Measurements from ENCODE around the gene WNK2.
"Not testable (repeated sequence)": the region's sequence is repeated elsewhere in the genome, so short reads cannot be mapped to it uniquely, and the experiment has no call there.

The WNK2 gene

DNA sequence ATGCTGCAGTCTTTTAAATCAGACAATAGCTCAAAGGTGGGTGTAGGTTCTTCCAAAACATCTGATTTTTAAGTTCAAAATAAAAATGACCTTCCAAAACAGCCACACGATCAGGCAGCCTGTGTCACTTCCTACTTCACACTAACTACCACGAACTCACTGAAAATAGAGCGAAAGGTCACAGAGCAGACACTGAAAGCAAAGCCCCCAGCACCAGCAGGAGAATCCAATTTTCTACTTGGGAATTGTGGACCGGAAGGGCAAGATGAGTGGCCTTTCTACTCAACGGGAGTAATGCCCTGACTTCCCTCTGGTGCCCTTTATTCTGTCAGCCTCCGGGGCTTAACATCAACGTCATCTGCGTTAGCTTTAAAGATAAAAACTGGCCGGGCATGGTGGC lies 159.7 kb downstream of the WNK2 start:
- no peak for DNase-seq

DNA sequence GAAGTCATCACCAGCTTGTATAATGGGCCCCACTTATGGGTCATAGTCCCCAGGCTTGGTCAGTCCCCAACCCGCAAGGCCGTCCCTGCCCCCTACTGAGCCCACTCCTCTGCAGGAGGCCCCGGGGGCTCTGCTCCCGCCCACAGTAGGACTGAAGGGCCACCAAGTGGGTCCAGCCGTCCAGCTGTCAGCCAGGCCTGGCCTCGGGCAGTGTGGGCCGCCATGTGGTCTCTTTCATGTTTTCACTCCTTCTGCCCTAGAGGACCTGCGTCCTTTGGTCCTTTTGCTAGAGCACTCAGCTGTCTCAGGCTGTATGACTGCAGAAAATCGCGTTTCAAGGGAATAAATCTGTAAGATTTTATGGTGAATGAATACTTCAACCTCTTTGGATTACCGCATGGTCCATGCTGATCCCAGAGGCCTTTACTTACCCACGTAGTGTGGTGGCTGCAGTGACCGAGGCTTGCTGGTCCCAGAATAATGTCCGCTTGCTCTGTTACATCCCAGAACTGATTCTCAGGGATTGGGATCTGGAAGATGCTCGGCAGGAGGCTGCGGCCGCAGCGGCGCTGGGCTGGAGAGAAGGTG lies 161.8 kb downstream of the WNK2 start:
- DNase-seq, result no peak

DNA sequence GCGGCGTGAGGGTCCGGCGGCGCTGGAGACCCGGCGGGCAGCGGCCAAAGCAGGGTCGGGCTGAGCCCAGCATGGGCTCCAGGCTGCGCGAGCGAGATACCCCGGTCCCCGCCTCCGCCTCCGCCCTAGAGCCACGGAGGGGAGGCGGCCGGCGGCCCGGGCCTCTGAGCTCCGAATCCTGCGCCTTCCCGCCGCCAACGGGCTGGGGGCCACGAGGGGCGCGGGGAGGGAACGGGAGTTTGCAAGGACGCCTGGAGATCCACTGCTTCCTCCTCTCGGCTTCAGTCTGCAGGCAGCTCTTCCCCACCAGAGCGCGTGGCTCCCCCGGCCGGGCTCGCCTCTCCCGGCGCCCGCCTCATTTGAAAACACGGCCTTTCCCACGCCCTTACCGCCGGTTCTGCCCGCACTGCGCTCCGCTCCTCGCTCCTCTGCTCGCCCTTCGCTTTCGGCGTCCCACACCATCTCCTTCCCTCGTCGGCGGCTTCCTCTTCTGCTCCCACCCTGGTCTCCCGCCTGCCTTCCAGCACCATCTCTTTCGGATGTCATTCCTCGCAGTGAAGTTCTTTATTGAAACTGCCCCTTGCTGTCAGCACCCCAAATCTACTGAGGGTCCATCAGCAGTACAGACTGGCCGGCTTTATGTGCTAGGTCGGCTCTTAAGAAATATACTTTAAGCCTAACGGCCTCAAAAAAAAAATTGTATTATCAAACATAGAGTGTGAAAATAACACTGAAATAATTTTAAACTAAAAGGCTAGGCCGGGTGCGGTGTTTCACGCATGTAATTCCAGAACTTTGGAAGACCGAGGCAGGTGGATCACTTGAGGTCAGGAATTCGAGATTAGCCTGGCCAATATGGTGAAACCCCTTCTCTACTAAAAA lies 162.5 kb downstream of the WNK2 start:
- DNase-seq, result peak; percentile 71

DNA sequence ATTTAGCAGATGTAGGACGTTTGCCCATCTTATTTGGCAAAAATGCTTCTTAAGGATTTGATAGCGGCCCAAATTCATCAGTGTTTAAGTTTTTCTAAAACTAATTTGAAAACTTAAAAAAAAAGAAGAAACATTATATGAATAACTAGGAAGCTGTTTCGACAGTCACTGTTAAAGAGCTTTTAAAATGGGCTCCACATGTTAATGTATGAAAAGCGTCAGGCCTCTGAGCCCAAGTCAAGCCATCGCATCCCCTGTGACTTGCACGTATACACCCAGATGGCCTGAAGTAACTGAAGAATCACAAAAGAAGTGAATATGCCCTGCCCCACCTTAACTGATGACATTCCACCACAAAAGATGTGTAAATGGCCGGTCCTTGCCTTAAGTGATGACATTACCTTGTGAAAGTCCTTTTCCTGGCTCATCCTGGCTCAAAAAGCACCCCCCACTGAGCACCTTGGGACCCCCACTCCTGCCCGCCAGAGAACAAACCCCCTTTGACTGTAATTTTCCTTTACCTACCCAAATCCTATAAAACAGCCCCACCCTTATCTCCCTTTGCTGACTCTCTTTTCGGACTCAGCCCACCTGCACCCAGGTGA lies 163.5 kb downstream of the WNK2 start:
- not testable (repeated sequence) for DNase-seq

DNA sequence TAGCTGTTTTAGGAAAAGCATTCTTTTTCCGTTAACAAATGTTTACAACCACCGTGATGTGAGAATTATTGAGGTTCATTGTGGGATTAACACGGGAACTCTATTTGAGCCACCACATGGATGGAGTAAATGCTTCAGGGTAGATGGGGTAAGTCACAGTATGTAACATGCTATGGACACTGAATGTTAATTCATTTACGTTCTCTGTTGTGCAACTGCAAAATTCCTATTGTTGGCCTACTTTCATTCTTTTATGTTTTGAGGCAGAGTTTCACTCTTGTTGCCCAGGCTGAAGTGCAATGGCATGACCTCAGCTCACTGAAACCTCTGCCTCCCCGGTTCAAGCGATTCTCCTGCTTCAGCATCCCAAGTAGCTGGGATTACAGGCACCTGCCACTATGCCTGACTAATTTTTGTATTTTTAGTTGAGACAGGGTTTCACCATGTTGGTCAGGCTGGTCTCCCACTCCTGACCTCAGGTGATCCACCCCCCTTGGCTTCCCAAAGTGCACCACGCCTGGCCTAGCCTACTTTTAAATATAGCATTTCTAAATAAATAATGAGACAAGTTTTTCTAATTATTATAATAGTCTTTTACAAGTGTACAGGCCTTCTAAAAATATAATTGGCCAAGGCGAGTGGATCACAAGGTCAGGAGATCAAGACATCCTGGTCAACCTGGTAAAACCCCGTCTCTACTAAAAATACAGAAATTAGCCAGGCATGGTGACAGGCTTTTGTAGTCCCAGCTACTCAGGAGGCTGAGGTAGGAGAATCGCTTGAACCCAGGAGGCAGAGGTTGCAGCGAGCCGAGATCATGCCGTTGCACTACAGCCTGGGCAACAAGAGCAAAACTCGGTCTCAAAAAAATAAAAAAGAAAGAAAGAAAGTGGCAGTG lies 169.7 kb downstream of the WNK2 start:
- not testable (repeated sequence) for DNase-seq

DNA sequence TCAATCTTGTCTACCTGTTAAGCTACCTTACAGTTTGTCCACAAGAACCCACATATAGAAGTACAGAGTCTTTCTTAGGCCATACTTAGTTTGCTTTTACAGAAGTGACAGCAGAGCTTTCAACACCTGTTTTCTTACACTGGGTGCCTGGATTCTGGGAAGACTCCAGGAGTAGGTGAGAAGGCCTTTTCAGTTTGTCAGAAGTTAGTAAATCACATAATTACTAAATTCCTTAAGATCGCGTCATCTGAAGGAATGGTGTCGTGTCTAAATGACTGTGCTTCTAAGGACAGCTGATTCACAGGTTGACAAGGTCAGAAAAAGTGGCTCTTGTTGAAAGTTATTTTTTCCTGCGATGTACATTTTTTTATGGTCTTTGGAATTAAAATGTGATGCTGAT lies 170.5 kb downstream of the WNK2 start:
- no peak for DNase-seq

DNA sequence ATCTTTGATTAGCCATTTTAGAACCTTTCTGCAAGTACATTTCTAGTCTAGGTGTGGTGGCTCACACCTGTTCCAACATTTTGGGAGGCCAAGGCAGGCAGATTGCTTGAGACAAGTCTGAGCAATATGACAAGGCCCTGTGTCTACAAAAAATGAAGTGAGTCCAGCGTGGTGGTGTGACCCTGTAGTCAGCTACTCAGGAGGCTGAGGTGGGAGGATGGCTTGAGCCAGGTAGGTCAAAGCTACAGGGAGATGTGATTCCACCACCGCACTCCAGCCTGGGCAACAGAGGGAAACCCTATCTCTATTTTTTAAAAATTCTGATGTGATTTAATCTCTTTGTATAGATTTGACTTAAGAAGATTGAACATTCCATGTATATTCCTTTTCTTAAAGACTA lies 171.9 kb downstream of the WNK2 start:
- no peak for DNase-seq

DNA sequence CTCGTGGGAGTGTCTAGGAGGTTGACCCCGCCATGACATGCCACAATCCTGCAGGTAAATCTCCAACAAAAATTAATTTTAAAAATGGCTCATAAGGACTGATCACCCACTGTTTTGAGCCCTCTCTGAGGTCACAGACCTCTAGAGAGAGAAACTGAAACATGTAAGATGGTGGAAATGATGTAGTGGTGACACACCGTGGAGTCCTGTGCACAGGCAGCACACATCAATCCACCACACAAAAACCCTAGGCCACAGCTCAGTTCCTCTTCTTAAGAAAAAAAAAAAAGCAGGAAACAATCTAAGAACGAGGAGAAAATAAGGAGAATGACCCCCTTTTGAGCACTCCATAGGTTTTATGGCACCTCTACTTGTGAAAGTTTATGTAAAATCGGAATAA lies 173.7 kb downstream of the WNK2 start:
- DNase-seq, result no peak

DNA sequence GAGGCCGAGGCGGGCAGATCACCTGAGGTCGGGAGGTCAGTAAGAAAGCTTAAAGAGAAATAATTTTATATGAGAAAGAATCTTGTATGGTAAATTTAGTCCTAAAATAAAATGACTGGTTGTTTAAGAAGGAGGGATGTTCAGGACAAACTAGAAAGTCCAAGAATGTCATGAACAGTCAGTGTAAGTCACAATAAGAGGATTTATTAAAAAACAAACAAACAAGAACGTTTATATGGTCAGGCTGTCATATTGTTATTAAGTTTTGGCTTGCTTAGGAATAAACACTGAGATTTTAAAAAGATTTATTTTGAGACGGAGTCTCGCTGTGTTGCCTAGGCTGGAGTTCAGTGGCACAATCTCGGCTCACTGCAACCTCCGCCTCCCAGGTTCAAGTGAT lies 176.0 kb downstream of the WNK2 start:
- DNase-seq, result not testable (repeated sequence)

DNA sequence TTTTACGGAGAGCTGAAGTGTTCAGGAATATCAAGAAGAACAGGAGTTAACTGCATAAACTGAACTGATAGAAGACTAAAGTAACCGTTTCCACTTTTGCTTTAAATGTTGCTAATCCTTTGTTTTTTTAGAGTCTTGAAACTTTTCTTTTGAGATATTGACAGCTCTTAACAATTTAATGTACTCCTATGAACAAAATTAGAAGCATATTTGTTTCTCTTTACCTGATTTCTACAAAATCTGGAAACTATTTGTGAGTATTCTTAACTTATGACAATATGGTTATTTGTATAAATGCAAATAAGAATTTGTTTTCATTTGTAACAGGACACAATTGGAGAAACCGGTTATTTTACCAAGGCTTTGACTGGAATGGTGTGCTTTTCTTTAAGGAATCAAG lies 178.1 kb downstream of the WNK2 start:
- DNase-seq, result no peak

DNA sequence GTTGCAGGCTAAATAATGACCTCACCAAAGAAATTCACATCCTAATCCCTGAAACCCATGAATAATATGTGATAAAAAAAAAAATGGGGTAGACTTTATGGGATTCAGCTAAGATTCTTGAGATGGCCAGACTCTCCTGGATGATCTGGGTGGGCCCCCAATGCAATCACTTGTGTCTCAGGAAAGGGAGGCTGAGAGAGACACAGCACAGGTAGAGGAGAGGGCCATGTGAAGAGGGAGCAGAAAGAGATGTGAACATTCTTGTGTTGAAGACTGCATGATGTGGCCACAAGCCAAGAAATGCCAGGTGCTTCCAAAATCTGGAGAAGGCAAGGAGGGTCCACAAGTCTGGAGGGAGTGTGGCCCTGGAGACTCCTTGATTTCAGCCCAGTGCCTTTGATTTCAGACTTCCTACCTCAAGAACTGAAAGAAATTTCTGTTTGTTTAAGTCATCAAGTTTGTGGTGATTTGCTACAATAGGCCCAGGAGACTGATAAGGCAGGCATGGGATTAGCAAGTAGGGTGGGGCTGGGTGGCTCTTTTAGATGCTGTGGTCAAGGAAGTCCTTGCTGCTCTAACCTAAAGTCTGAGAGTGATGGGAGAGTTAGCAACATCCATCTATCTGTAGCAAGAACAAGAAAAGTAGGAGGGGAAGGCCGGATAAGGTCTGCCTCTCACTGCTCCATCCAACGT lies 180.9 kb downstream of the WNK2 start:
- no peak for DNase-seq

DNA sequence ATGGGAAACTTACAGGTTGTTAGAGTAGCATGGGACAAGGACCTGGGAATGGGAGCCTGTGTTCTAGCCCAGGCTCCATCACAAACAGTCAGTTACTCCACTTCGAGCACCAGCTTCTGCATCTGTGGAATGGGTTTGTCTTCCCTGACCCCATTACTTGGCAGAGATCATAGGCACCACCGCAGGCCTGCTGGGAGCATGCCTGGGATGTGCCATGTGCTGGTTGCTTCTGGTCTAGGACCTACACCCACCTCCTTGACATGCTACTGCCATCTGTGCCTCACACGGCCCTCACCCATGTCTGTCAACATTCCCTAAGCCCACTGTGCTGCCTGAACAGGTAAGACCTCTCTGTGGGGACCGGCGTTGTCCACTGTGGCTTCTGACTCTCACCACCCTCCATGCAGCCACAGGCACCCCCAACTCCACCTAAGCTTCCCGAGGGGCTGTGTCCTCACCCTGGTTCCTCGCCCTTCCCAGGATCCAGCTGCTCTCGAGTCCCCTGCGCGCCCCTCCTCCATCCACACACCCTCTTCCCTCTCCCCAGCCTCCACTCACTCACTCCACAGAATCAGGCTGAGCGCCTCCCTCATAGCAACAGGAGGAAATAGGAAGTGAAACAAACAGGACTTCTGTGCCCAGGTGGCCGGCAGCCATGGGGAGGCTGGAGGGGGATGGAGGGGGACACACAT lies 181.6 kb downstream of the WNK2 start:
- DNase-seq, result no peak

DNA sequence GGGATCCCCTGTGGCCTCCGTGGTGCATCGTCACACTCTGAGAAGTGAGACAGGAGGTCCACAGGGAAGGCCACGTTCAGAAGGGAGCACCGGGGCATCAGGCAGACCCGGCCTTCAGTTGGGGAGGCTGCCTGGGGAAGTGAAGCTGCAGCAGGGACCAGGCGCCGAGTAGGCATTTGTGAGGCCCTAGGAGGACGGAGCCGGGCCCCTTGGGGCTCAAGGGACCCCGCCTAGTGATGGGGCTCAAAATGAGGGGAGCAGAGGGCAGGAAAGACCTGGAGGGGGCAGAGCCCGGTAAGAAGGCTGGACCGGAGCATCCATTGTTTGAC lies 182.1 kb downstream of the WNK2 start:
- DNase-seq, result no peak

DNA sequence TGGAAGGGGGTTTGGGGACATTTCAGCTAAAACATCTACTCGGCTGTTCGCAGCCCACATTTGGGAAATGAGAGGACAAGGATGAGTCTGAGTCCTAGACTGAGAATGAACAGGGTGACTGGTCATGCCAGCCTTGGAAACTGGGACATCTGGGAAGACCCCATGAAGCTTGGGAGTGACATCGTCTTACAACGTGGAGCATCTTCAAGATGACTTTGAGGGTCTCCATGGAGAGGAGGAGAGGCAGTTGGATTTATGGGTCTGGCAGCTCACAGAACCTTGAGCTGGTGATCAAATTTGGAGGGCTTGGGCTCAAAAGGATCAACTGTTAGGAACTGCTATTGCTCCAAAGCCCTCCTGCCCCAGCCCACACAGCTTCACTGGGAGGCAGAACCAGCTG lies 182.5 kb downstream of the WNK2 start:
- DNase-seq, result not testable (repeated sequence)

DNA sequence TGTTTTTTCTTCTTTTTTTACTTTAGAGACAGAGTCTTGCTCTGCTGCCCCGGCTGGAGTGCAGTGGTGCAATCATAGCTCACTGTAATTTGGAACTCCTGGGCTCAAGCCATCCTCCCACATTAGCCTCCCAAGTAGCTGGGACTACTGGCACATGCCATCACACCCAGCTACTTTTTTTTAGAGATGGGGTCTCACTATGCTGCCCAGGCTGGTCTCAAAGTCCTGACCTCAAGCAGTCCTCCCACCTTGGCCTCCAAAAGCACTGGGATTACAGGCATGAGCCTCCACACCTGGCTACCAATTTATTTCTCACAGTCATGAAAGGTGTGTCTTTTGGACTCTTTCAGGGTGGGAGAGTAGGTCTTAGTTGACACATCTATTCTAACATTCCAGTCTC lies 184.5 kb downstream of the WNK2 start:
- no peak for DNase-seq

DNA sequence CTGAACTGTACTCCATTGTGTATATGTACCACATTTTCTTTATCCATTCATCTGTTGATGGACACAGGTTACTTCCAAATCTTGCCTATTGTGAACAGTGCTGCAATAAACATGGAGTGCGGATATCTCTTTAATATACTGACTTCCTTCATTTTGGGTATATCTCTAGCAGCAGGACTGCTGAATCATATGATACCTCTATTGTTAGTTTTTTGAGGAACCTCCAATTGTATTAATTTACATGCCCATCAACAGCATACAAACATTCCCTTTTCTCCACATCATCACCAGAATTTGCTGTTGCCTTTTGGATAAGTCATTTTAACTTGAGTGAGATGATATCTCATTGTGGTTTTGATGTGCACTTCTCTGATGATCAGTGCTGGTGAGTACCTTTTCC lies 185.7 kb downstream of the WNK2 start:
- no peak for DNase-seq
